Choroid plexus epithelial cell (primary cell): Measurements from ENCODE around the gene MIB2.
"Not testable (repeated sequence)": the region's sequence is repeated elsewhere in the genome, so short reads cannot be mapped to it uniquely, and the experiment has no call there.

Experiments used
- DNase-seq: peaks from one replicate; pipeline ENCODE4 v3.0.0-alpha.2; 2010; ENCODE audit warnings: low read depth
- H3K4me3 ChIP-seq: 2 replicates; pipeline ENCODE4 v1.5.1; 2011; ENCODE audit warnings: low read depth, mild to moderate bottlenecking, control low read depth, low read length, moderate library complexity
- CTCF ChIP-seq: conservative IDR thresholded peaks from 2 replicates; pipeline ENCODE4 v1.5.1; 2011; ENCODE audit warnings: low read depth, mild to moderate bottlenecking, control low read depth, inconsistent platforms, low read length, moderate library complexity

The MIB2 gene

GRCh38 chr1:1594602-1595260 lies 20.6 kb upstream of the MIB2 start:
- no peak for TF ChIP-seq CTCF
- no peak overlapping the region for H3K4me3 ChIP-seq
- no peak for DNase-seq

GRCh38 chr1:1595341-1595740 lies 20.0 kb upstream of the MIB2 start:
- not testable (repeated sequence) for DNase-seq, H3K4me3 ChIP-seq

- DNase-seq: no peak
- TF ChIP-seq CTCF: no peak
- H3K4me3 ChIP-seq: no peak overlapping the region
Observed at GRCh38 chr1:1596493-1597274, 18.6 kb upstream of the MIB2 start.

- H3K4me3 ChIP-seq: no peak overlapping the region
- TF ChIP-seq CTCF: peak; percentile 49
- no peak for DNase-seq
Observed at GRCh38 chr1:1597275-1597930, 17.9 kb upstream of the MIB2 start.

- H3K4me3 ChIP-seq: no peak overlapping the region
- no peak for DNase-seq
- TF ChIP-seq CTCF: no peak
Observed at GRCh38 chr1:1598051-1598719, 17.1 kb upstream of the MIB2 start.

- DNase-seq: no peak
- H3K4me3 ChIP-seq: no peak overlapping the region
- no peak for TF ChIP-seq CTCF
Observed at GRCh38 chr1:1598720-1599029, 16.6 kb upstream of the MIB2 start.
